Fibroblast of lung (primary cell): ENCODE measurements around the gene SCN1B.

Experiments
- CTCF ChIP-seq, 2 donors: IDR thresholded peaks in 1 of 2; conservative IDR thresholded peaks in 1 of 2; 1 replicate in 1 of 2; 2 replicates in 1 of 2; pipeline ENCODE4 v1.5.1; 2011 to 2012; ENCODE audit warnings: low read length in 2 of 2, control low read depth in 1 of 2, inconsistent platforms in 1 of 2, low read depth in 1 of 2, mild to moderate bottlenecking in 1 of 2
- EZH2 ChIP-seq: IDR thresholded peaks from 2 replicates; pipeline ENCODE4 v1.5.1; 2012; ENCODE audit warnings: low read length, control low read depth, mild to moderate bottlenecking; ENCODE audit errors: missing control alignments

- TF ChIP-seq CTCF (conservative IDR thresholded peaks at IDR 0.05 in 1 of 2, IDR thresholded peaks at IDR 0.05 in 1 of 2; ENCODE audit: low read depth in 1 of 2, low read length in 2 of 2) (no peak), EZH2 (no peak)
Measured at GRCh38 chr19:35076657-35077056, 46.4 kb downstream of the SCN1B start.
